Measurements from ENCODE around the gene NR5A1.

NR5A1 gene

GRCh38 chr9:124506931-124507879, at the start of gene NR5A1:
TSS of gene NR5A1 (minus strand) at chr9:124507399. CDS start at chr9:124503395, 4,004 bp downstream.
- no peak within 1 kb of the TSS for H3K9ac ChIP-seq (ENCODE audit: low read depth, low read length)
- H3K4me1 ChIP-seq (ENCODE audit: insufficient read depth, low read length): peaks cover 16% of the 10 kb centered on the region; the same call in 1 of the 2 replicates
- H3K9me3 ChIP-seq (ENCODE audit: control insufficient read depth, insufficient read depth, low read length): no peaks in the 10 kb centered on the region
- no peaks in the 10 kb centered on the region for H3K36me3 ChIP-seq (ENCODE audit: insufficient read depth, low read length)

DNA sequence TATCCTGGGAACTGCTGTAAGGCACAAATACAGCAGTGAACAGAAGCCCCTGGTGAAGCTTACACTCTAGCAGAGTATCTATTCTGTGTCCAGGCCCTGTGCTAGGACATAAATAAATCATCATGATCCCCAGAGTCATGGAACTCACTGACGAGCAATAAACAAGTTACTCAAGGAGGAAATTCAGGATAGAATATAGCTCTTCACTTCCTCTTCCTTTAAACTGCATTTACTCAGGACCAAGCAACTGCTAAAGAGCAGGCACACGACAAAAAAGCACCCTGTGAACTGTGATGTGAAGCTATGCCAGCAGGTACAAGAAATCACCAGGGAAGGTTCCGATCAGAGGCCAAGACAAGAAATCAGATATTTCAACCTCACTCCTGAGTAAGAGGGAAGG, 47.8 kb upstream of the NR5A1 start:
- Histone ChIP-seq H3K9me3 (ENCODE audit: control insufficient read depth, insufficient read depth, low read length) (no peaks in the 10 kb centered on the region), H3K9ac (ENCODE audit: low read depth, low read length) (no peak overlapping the region), H3K36me3 (ENCODE audit: insufficient read depth, low read length) (no peaks in the 10 kb centered on the region), H3K4me1 (ENCODE audit: insufficient read depth, low read length) (peaks cover 8% of the 10 kb centered on the region)

- peaks cover 8% of the 10 kb centered on the region for H3K4me1 ChIP-seq (ENCODE audit: insufficient read depth, low read length)
- no peaks in the 10 kb centered on the region for H3K36me3 ChIP-seq (ENCODE audit: insufficient read depth, low read length)
- H3K9me3 ChIP-seq (ENCODE audit: control insufficient read depth, insufficient read depth, low read length): no peaks in the 10 kb centered on the region
- H3K9ac ChIP-seq (ENCODE audit: low read depth, low read length): no peak overlapping the region
These were observed 46.5 kb upstream of the NR5A1 start for GRCh38 chr9:124553738-124554137.

DNA sequence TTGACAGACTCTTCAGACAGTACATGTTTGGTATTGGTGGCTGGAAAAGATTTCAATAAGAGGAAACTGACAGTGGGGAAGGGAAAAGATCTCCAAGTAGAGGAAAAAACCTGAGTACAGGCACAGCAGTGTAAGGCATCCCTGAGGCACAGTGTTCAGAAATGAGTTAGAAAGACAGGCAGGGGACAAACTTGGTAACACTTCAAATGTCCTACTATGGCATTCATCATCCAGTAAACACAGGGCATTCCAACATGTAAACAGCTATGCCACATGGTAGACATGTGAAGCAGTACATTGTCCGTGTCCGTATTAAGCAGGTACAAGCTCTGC, 45.0 kb upstream of the NR5A1 start:
- Histone ChIP-seq H3K36me3 (ENCODE audit: insufficient read depth, low read length) (no peaks in the 10 kb centered on the region), H3K9ac (ENCODE audit: low read depth, low read length) (no peak overlapping the region), H3K9me3 (ENCODE audit: control insufficient read depth, insufficient read depth, low read length) (no peaks in the 10 kb centered on the region), H3K4me1 (ENCODE audit: insufficient read depth, low read length) (peaks cover 4% of the 10 kb centered on the region)

DNA sequence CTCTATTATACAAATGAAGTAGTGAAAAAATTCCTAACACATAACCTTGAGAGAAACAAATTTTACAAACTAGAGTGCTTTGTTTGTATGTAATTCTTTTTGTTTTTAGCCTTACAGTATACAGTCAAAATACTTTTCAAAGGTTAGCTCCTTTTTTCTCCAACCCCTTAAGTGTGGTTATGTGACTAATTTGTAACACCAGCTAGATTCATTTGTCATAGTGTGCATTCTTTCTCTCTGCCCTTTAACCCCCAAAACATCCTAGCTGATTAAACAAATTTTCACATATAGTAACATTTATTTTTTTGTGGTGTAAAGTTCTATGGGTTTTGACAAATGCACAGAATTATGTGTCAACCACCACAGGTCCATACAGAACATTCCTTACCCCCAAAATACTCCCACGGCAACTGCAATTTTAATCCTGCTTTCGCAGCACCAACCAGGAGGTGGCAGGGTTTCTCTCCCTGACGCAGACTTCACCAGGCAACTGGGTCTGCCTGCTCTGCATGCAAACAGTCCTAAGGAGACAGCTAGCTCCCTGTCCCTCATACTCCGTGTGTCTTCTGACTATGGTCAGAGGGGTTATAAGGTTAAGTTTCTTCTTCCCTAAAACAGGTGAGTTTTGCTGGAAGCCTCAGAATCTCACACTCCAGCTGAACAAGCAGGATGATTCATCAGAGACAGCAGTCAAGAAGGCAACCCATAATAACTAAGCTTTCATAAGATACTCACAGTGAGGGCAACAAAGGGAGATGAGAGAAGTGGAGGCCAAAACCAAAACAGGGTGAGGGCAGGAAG, 44.5 kb upstream of the NR5A1 start:
- H3K4me1 ChIP-seq (ENCODE audit: insufficient read depth, low read length): peaks cover 4% of the 10 kb centered on the region
- no peaks in the 10 kb centered on the region for H3K36me3 ChIP-seq (ENCODE audit: insufficient read depth, low read length)
- H3K9me3 ChIP-seq (ENCODE audit: control insufficient read depth, insufficient read depth, low read length): no peaks in the 10 kb centered on the region
- H3K9ac ChIP-seq (ENCODE audit: low read depth, low read length): no peak overlapping the region

- H3K36me3 ChIP-seq (ENCODE audit: insufficient read depth, low read length): no peaks in the 10 kb centered on the region
- no peak overlapping the region for H3K9ac ChIP-seq (ENCODE audit: low read depth, low read length)
- peaks cover 4% of the 10 kb centered on the region for H3K4me1 ChIP-seq (ENCODE audit: insufficient read depth, low read length)
- H3K9me3 ChIP-seq (ENCODE audit: control insufficient read depth, insufficient read depth, low read length): no peaks in the 10 kb centered on the region
These were observed 42.9 kb upstream of the NR5A1 start for GRCh38 chr9:124550072-124550471.

DNA sequence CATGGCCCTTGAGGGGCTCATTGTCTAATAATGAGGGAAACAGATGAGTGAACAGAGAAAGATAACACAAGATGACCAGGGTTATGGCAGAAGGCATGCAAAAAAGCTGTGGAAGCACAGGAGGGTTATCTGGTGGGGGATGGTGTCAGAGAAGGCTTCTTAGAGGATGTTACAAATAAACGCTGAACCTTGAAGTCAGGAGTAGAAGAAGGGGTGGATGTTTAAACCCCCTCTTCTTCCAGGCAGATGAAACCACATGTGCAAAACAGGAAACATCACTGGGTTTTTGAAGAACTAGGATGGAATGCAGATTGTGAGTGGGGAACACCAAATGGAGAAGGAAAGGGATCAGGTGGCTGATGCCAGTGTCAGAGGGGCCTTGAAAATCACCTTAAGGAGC, 41.8 kb upstream of the NR5A1 start:
- H3K9ac ChIP-seq (ENCODE audit: low read depth, low read length): no peak overlapping the region
- no peaks in the 10 kb centered on the region for H3K9me3 ChIP-seq (ENCODE audit: control insufficient read depth, insufficient read depth, low read length)
- peaks cover 4% of the 10 kb centered on the region for H3K4me1 ChIP-seq (ENCODE audit: insufficient read depth, low read length)
- no peaks in the 10 kb centered on the region for H3K36me3 ChIP-seq (ENCODE audit: insufficient read depth, low read length)

- H3K4me1 ChIP-seq (ENCODE audit: insufficient read depth, low read length): no peaks in the 10 kb centered on the region
- H3K9ac ChIP-seq (ENCODE audit: low read depth, low read length): no peak overlapping the region
- no peaks in the 10 kb centered on the region for H3K9me3 ChIP-seq (ENCODE audit: control insufficient read depth, insufficient read depth, low read length)
- no peaks in the 10 kb centered on the region for H3K36me3 ChIP-seq (ENCODE audit: insufficient read depth, low read length)
These were observed 37.3 kb upstream of the NR5A1 start for GRCh38 chr9:124544535-124544934.

GRCh38 chr9:124541824-124542223, 34.6 kb upstream of the NR5A1 start:
- Histone ChIP-seq H3K4me1 (ENCODE audit: insufficient read depth, low read length) (no peaks in the 10 kb centered on the region), H3K9ac (ENCODE audit: low read depth, low read length) (no peak overlapping the region), H3K36me3 (ENCODE audit: insufficient read depth, low read length) (no peaks in the 10 kb centered on the region; the same call in 1 of the 2 replicates), H3K9me3 (ENCODE audit: control insufficient read depth, insufficient read depth, low read length) (no peaks in the 10 kb centered on the region)

GRCh38 chr9:124537926-124538325, 30.7 kb upstream of the NR5A1 start:
- peaks cover 8% of the 10 kb centered on the region for H3K36me3 ChIP-seq (ENCODE audit: insufficient read depth, low read length)
- H3K9ac ChIP-seq (ENCODE audit: low read depth, low read length): no peak overlapping the region
- no peaks in the 10 kb centered on the region for H3K9me3 ChIP-seq (ENCODE audit: control insufficient read depth, insufficient read depth, low read length)
- H3K4me1 ChIP-seq (ENCODE audit: insufficient read depth, low read length): no peaks in the 10 kb centered on the region

GRCh38 chr9:124535846-124536245, 28.6 kb upstream of the NR5A1 start:
- no peak overlapping the region for H3K9ac ChIP-seq (ENCODE audit: low read depth, low read length)
- no peaks in the 10 kb centered on the region for H3K9me3 ChIP-seq (ENCODE audit: control insufficient read depth, insufficient read depth, low read length)
- no peaks in the 10 kb centered on the region for H3K4me1 ChIP-seq (ENCODE audit: insufficient read depth, low read length)
- peaks cover 8% of the 10 kb centered on the region for H3K36me3 ChIP-seq (ENCODE audit: insufficient read depth, low read length)

DNA sequence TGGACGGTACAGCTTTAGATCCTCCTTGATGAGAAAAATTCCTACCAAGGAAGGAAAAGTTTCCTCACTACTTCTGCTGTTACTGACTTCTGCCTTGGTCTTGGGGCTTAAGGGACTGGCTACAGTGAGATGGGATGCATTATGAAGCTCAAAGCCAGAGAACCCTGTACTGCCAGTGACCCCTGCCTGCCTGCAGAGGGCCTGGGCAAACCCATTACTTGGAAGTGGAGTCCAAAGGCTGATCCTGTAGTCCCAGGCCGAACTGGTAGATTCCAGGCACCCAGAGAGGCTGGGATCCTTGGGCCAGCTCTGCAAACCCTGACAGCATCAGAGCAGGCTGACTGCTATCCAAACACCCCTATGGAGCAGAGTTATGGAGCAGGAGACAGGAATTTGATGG, 25.7 kb upstream of the NR5A1 start:
- Histone ChIP-seq H3K9me3 (ENCODE audit: control insufficient read depth, insufficient read depth, low read length) (no peaks in the 10 kb centered on the region), H3K36me3 (ENCODE audit: insufficient read depth, low read length) (peaks cover 8% of the 10 kb centered on the region), H3K4me1 (ENCODE audit: insufficient read depth, low read length) (no peaks in the 10 kb centered on the region), H3K9ac (ENCODE audit: low read depth, low read length) (no peak overlapping the region)

GRCh38 chr9:124531115-124531514, 23.9 kb upstream of the NR5A1 start:
- Histone ChIP-seq H3K9ac (ENCODE audit: low read depth, low read length) (no peak overlapping the region), H3K9me3 (ENCODE audit: control insufficient read depth, insufficient read depth, low read length) (no peaks in the 10 kb centered on the region), H3K4me1 (ENCODE audit: insufficient read depth, low read length) (no peaks in the 10 kb centered on the region), H3K36me3 (ENCODE audit: insufficient read depth, low read length) (peaks cover 8% of the 10 kb centered on the region)

- no peaks in the 10 kb centered on the region for H3K4me1 ChIP-seq (ENCODE audit: insufficient read depth, low read length)
These were observed 23.0 kb upstream of the NR5A1 start for GRCh38 chr9:124530246-124530645.

GRCh38 chr9:124527781-124528180, 20.6 kb upstream of the NR5A1 start:
- no peaks in the 10 kb centered on the region for H3K9me3 ChIP-seq (ENCODE audit: control insufficient read depth, insufficient read depth, low read length)
- no peaks in the 10 kb centered on the region for H3K36me3 ChIP-seq (ENCODE audit: insufficient read depth, low read length)
- H3K4me1 ChIP-seq (ENCODE audit: insufficient read depth, low read length): no peaks in the 10 kb centered on the region
- H3K9ac ChIP-seq (ENCODE audit: low read depth, low read length): no peak overlapping the region

More at GRCh38 chr9:124530246-124530645, 23.0 kb upstream of the NR5A1 start:
- H3K9me3 ChIP-seq (ENCODE audit: control insufficient read depth, insufficient read depth, low read length): no peaks in the 10 kb centered on the region
- peaks cover 3% of the 10 kb centered on the region; the same call in 1 of the 2 replicates for H3K36me3 ChIP-seq (ENCODE audit: insufficient read depth, low read length)
- no peak overlapping the region for H3K9ac ChIP-seq (ENCODE audit: low read depth, low read length)

Data from ES-I3 (cell line).